Cardiac muscle cell (in vitro differentiated cells and primary cell): ENCODE measurements around the gene ANKH. TPM values are rescaled to one million over a fixed set of nuclear protein-coding genes. Genes with fewer than 3 reads are reported as not detected.
A peak's percentile ranks its signal among the peaks of the same experiment; 100 is the strongest.

Source experiments
- DNase-seq, 2 donors: peaks; one replicate each; pipeline versions ENCODE4 v3.0.0 to v3.0.0-alpha.2; 2010 to 2017; ENCODE audit warnings: low read depth in 1 of 2, low spot score in 1 of 2
- H3K27ac ChIP-seq: fragments of 200-600 bp; sonication (generic); 2 replicates; pipeline ENCODE4 v1.5.1; 2016
- H3K27me3 ChIP-seq: fragments of 200-600 bp; sonication (generic); 2 replicates; pipeline ENCODE4 v1.6.0; 2016; ENCODE audit warnings: control low read depth
- H3K36me3 ChIP-seq: fragments of 200-600 bp; sonication (generic); 2 replicates; pipeline ENCODE4 v1.5.1; 2016; ENCODE audit warnings: control low read depth
- H3K4me1 ChIP-seq: fragments of 200-600 bp; sonication (generic); 2 replicates; pipeline ENCODE4 v1.8.1; 2017; ENCODE audit warnings: low read depth, mild to moderate bottlenecking, mixed run types
- H3K4me3 ChIP-seq: fragments of 200-600 bp; sonication (generic); 2 replicates; pipeline ENCODE4 v1.5.1; 2016; ENCODE audit warnings: mild to moderate bottlenecking
- H3K9me3 ChIP-seq: fragments of 200-600 bp; sonication (generic); 2 replicates; pipeline ENCODE4 v1.5.1; 2017; ENCODE audit warnings: low read depth, mild to moderate bottlenecking, control low read depth
- polyA plus RNA-seq: library from polyadenylated mRNA; unstranded; fragments of >200 nt; fragmentation: Nextera tagmentation; extraction: Ambion mirVana; gene quantifications from 2 replicates; pipeline ENCODE4 v1.2.1, GENCODE V29; 2016
- total RNA-seq: library from RNA; depleted of rRNA; stranded (reverse); fragments of >200 nt; gene quantifications from 2 replicates; pipeline ENCODE4 v1.2.3, GENCODE V29; 2016
- TF ChIP-seq, protein P1 (sequence below): IDR thresholded peaks from 2 replicates; pipeline ENCODE4 v1.5.1; 2012; ENCODE audit warnings: low read depth, mild to moderate bottlenecking, low read length

Gene ANKH
- total and polyA plus RNA-seq, 2 experiments from 2014 or later: 26.6 to 48.1 TPM

DNA sequence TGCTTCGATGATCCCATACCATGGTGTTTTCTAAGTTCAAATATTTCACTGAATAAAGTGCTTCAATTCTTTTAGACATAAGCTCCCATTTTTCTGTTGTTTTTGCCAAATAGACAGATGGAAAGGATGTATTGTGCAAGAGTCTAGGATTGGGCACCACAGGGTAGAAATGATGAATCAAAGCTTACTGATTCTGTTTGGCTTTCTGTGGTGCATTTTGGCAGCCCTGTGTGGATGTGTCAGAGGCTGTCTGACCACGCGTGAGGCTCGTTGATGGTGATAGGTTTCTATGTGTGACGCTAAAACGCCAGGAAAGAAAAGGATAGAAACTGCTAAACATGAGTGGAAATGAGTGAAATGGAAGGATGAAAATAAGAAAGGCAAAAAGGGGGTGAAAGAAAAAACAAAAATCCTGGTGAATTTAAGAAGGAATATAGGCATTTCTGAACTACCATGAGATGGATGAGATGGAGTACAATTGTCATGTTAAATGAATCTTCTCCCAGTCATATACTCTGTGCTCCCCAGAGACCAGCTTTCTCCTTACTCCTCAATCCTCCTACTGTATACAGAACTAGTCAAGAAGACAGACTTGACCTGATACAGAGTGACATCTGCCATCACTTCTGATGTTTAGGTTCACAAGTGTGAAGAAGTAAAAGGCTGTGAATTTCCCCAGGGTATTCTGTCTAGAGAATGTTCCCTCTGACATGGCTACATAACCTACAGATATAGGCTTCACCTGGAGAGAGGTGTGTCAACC lies 54.4 kb downstream of the ANKH start:
- Histone ChIP-seq H3K9me3 (no peaks in the 10 kb centered on the region), H3K4me3 (no peak overlapping the region), H3K36me3 (no peaks in the 10 kb centered on the region), H3K27ac (no peak overlapping the region), H3K4me1 (no peaks in the 10 kb centered on the region), H3K27me3 (no peaks in the 10 kb centered on the region)
- TF ChIP-seq, protein P1, sequence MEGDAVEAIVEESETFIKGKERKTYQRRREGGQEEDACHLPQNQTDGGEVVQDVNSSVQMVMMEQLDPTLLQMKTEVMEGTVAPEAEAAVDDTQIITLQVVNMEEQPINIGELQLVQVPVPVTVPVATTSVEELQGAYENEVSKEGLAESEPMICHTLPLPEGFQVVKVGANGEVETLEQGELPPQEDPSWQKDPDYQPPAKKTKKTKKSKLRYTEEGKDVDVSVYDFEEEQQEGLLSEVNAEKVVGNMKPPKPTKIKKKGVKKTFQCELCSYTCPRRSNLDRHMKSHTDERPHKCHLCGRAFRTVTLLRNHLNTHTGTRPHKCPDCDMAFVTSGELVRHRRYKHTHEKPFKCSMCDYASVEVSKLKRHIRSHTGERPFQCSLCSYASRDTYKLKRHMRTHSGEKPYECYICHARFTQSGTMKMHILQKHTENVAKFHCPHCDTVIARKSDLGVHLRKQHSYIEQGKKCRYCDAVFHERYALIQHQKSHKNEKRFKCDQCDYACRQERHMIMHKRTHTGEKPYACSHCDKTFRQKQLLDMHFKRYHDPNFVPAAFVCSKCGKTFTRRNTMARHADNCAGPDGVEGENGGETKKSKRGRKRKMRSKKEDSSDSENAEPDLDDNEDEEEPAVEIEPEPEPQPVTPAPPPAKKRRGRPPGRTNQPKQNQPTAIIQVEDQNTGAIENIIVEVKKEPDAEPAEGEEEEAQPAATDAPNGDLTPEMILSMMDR: no peak
- DNase-seq: peak in 1 of 2 donors; percentile 91

DNA sequence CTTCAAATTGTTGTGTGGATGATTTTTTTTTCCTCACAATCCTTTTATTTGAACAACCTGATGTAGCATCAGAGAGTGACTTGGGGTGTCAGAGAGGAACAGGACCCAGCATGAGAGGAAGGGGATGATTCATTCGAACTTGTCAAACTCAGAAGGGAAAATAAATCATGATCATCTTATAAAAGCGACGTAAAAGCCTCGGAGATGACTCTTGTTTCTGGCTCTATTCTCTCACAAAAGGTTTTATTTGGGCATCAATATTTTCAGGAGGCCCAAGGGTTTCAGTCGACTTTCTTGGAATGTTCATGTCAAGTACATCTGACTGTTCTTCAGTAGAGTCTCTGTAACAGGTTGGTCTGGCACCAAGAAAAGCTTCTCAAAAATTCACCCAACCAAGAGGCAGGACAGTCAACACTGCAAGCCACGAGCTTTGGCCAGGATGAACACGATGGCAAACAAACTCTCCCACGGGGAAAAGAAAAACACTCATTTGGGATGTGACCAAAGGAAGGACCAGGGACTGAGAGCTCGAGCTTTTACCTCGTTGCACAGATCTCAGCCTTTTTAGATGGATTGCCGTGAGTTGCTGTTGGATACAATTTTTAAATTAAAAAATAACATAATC lies 55.1 kb downstream of the ANKH start:
- TF ChIP-seq, protein P1: no peak
- Histone ChIP-seq H3K4me1 (no peaks in the 10 kb centered on the region), H3K9me3 (no peaks in the 10 kb centered on the region), H3K4me3 (no peak overlapping the region), H3K27ac (no peak overlapping the region), H3K27me3 (no peaks in the 10 kb centered on the region), H3K36me3 (no peaks in the 10 kb centered on the region)
- DNase-seq: no peak

DNA sequence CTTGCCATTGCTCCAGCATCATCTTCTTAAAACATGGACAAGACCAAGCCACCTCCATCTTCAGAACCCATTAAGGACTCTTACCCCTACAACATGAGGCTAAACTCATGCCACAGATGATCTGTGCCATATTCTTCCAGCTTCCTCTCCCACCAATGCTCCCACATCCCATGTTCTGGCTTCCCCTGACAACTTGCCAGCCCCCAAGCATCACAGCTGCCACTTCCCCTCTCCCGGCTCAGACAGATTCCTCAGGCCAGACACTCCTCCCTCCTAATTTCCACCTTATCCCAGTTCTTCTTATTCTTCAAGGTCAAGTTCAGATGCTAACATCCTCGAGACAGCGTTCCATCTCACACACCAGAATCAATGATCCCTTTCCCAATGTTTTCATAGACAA lies 57.8 kb downstream of the ANKH start:
- TF ChIP-seq, protein P1: no peak
- Histone ChIP-seq H3K4me3 (no peak overlapping the region), H3K4me1 (no peaks in the 10 kb centered on the region), H3K27ac (no peak overlapping the region), H3K9me3 (no peaks in the 10 kb centered on the region), H3K36me3 (no peaks in the 10 kb centered on the region), H3K27me3 (no peaks in the 10 kb centered on the region)
- no peak for DNase-seq

DNA sequence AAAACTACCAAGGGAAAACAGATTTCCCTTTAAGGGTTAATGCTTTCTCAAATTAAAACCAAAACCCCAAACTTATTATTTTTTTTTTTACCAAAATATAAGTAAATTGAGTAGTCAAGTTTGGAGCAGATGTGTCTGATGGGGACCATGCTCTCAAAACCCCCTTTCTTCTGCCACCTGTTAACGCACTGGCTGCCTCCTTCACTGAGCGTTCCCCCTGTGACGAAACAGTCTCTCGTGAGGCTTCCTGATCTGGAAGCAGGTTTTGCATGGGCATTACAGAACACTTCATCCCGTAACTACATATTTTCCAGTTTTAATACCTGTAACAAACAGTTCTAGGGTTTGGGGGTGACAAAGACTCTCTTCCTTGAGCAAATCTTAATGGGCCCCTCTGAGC lies 59.4 kb downstream of the ANKH start:
- Histone ChIP-seq H3K36me3 (no peaks in the 10 kb centered on the region), H3K9me3 (no peaks in the 10 kb centered on the region), H3K27ac (no peak overlapping the region), H3K4me3 (no peak overlapping the region), H3K27me3 (no peaks in the 10 kb centered on the region), H3K4me1 (no peaks in the 10 kb centered on the region)
- TF ChIP-seq, protein P1: no peak
- no peak for DNase-seq

DNA sequence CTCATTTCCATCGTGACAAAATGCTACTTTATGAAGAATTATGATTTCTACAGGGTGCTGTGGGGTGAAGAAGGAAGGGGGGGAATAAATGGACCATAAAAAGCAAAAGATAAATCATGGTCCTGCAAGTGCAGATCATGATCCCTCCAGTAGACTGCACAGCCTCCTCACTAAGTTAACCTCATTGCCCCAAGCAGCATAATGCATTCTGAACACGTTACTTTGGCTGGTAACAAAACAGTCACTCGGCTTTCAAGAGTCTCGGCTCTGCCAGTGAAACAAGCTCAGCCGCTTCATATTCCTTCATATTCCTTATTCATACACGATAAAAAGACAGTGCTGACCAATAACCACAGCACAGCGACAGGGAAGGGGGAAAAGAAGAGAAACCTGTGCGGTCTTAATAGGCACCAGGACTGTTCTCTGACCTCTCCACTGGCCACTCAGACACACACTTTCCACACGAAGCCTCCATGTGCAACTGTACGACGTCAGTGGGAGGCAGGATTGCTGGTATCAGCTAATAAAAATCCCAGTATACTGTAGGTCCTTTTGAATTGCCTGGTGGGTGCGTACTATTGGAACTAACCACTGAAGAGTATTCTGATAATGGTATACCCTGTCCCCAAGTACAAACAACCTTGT lies 60.5 kb downstream of the ANKH start:
- no peaks in the 10 kb centered on the region for H3K4me1 ChIP-seq
- no peaks in the 10 kb centered on the region for H3K27me3 ChIP-seq
- H3K36me3 ChIP-seq: no peaks in the 10 kb centered on the region
- TF ChIP-seq, protein P1: no peak
- H3K9me3 ChIP-seq: no peaks in the 10 kb centered on the region
- no peak overlapping the region for H3K27ac ChIP-seq
- no peak overlapping the region for H3K4me3 ChIP-seq
- no peak for DNase-seq
